Body of pancreas (tissue), 4 donors: ENCODE measurements around the gene GNAI2. TPM values are rescaled to one million over a fixed set of nuclear protein-coding genes. Genes with fewer than 3 reads are reported as not detected.
"Not testable (repeated sequence)": the region's sequence is repeated elsewhere in the genome, so short reads cannot be mapped to it uniquely, and the experiment has no call there.

ENCODE experiments used
- ATAC-seq: fragments of 150-250 bp; one replicate; pipeline ENCODE4 v1.9.1; 2016
- DNase-seq, 4 donors: peaks; one replicate each; pipeline ENCODE4 v3.0.0-alpha.2; 2019
- H3K27ac ChIP-seq, 4 donors: fragments of 200-600 bp; sonication (generic); 1 replicate in 3 of 4; 2 replicates in 1 of 4; pipeline versions ENCODE4 v1.5.1 to v1.6.1; 2016 to 2019; ENCODE audit warnings: mild to moderate bottlenecking in 1 of 4, mixed read lengths in 1 of 4, moderate library complexity in 1 of 4
- H3K27me3 ChIP-seq, 2 donors: fragments of 200-600 bp; sonication (generic); one replicate each; pipeline ENCODE4 v1.6.0; 2016; ENCODE audit warnings: mild to moderate bottlenecking in 1 of 2
- H3K36me3 ChIP-seq, 2 donors: fragments of 200-600 bp; sonication (generic); replicated peaks in 1 of 2; 2 replicates each; pipeline ENCODE4 v1.5.1; 2016; ENCODE audit warnings: low read depth in 2 of 2; ENCODE audit not compliant: insufficient read depth in 1 of 2
- H3K4me1 ChIP-seq: fragments of 200-600 bp; sonication (generic); one replicate; pipeline ENCODE4 v1.6.0; 2016
- H3K4me3 ChIP-seq, 2 donors: fragments of 200-600 bp; sonication (generic); 1 replicate in 1 of 2; 2 replicates in 1 of 2; pipeline ENCODE4 v1.5.1; 2016 to 2019
- H3K9me3 ChIP-seq, 3 donors: fragments of 200-600 bp; sonication (generic); 1 replicate in 2 of 3; 2 replicates in 1 of 3; pipeline ENCODE4 v1.5.1; 2016
- POLR2A ChIP-seq, 3 donors: fragments of 450-650 bp; IDR thresholded peaks; one replicate each; pipeline ENCODE4 v1.6.1; 2016; ENCODE audit warnings: antibody characterized with exemption in 3 of 3, mild to moderate bottlenecking in 2 of 3
- WGBS, 2 donors: methylation state at CpG; one replicate each; pipeline ENCODE4 v1.1.5; 2017; 5-methylcytosine and 5-hydroxymethylcytosine counted together
- intact Hi-C: fragments of 100-400 bp; cut with DNase I; formaldehyde crosslinking; loops from one replicate; pipeline ENCODE4 v1.15.1; 2023
- total RNA-seq, 2 donors: library from RNA; depleted of rRNA; stranded (reverse); fragments of >200 nt; gene quantifications; one replicate each; pipeline ENCODE4 v1.1.0, GENCODE V29; 2016
- TF ChIP-seq, protein P1 (sequence below), 7 experiments: fragments of 450-650 bp in 4 of 7; fragments of 200-600 bp in 3 of 7; sonication (generic) in 3 of 7; IDR thresholded peaks; one replicate each; pipeline ENCODE4 v1.5.1; 2016 to 2019; ENCODE audit warnings: antibody characterized with exemption in 7 of 7

Gene GNAI2
- total RNA-seq, 2 donors from 2014 or later, result 46.2 to 53.7 TPM

DNA sequence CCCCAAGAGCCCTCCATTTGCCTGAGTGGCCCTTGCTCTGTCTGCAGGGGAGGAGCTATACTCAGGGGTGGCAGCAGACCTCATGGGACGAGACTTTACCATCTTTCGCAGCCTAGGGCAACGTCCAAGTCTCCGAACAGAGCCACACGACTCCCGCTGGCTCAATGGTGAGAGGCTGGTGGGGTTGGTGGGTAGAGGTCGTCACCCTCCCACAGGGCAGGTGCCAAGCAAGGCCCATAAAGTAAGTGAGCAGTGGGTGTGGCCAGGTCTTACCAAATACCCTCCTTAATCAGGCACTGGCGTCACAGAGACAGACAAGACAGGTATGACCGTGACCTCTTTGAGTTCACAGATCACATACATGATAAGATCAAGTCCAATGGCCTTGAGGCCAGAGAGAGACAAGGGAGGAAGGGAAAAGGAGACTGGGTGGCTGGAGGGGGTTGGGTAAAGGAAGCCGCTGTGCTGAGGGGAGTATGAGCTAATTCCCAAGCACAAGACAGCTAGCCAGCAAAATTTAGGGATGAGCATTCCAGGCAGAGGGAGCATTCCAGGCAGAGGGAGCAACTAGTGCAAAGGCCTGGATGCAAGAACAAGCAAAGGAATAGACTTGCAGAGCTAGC lies 35.4 kb downstream of the GNAI2 start:
- intact Hi-C loops, result loop anchor here (5.0 to 10.0 kb wide), 2 partner anchors 39 to 77 kb away; partner anchors contain the start of gene GNAT1
- Histone ChIP-seq H3K4me3 (no peak overlapping the region), H3K4me1 (peaks cover 79% of the 10 kb centered on the region), H3K27me3 (no peaks in the 10 kb centered on the region), H3K27ac (peak overlapping the region; percentile 93 to 97 (median 94)), H3K9me3 (no peaks in the 10 kb centered on the region), H3K36me3 (no peaks in the 10 kb centered on the region)
- 20 to 40% methylated on average over 9 to 10 of the region's 10 CpGs for WGBS, 2 donors
- TF ChIP-seq, protein P1, sequence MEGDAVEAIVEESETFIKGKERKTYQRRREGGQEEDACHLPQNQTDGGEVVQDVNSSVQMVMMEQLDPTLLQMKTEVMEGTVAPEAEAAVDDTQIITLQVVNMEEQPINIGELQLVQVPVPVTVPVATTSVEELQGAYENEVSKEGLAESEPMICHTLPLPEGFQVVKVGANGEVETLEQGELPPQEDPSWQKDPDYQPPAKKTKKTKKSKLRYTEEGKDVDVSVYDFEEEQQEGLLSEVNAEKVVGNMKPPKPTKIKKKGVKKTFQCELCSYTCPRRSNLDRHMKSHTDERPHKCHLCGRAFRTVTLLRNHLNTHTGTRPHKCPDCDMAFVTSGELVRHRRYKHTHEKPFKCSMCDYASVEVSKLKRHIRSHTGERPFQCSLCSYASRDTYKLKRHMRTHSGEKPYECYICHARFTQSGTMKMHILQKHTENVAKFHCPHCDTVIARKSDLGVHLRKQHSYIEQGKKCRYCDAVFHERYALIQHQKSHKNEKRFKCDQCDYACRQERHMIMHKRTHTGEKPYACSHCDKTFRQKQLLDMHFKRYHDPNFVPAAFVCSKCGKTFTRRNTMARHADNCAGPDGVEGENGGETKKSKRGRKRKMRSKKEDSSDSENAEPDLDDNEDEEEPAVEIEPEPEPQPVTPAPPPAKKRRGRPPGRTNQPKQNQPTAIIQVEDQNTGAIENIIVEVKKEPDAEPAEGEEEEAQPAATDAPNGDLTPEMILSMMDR (IDR thresholded peaks at IDR 0.05), result no peak
- peak in 1 of 3 donors; percentile 18 for TF ChIP-seq POLR2A (IDR thresholded peaks at IDR 0.05)
- DNase-seq (no peak), ATAC-seq (no peak)

DNA sequence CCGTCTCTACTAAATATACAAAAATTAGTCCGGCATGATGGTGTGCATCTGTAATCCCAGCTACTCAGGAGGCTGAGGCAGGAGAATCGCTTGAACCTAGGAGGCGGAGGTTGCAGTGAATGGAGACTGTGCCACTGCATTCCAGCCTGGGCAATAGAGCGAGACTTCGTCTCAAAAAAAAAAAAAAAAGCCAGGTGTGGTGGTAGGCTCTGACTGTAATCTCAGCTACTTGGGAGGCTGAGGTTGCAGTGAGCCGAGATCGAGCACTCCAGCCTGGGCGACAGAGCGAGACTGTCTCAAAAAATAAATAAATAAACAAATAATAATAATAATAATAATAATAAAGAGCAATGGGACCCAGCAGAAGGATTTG lies 36.5 kb downstream of the GNAI2 start:
- peaks cover 68% of the 10 kb centered on the region for H3K4me1 ChIP-seq
- peak overlapping the region in 3 of 4 donors; percentile 93 to 97 (median 94) for H3K27ac ChIP-seq
- not testable (repeated sequence) for DNase-seq, H3K27me3 ChIP-seq, H3K4me3 ChIP-seq, ATAC-seq, H3K36me3 ChIP-seq, H3K9me3 ChIP-seq
- WGBS, 2 donors, result 54 to 59% methylated on average over 10 of the region's 10 CpGs
- intact Hi-C loops, result loop anchor here (5.0 to 10.0 kb wide), 2 partner anchors 40 to 78 kb away; partner anchors contain the start of gene GNAT1

DNA sequence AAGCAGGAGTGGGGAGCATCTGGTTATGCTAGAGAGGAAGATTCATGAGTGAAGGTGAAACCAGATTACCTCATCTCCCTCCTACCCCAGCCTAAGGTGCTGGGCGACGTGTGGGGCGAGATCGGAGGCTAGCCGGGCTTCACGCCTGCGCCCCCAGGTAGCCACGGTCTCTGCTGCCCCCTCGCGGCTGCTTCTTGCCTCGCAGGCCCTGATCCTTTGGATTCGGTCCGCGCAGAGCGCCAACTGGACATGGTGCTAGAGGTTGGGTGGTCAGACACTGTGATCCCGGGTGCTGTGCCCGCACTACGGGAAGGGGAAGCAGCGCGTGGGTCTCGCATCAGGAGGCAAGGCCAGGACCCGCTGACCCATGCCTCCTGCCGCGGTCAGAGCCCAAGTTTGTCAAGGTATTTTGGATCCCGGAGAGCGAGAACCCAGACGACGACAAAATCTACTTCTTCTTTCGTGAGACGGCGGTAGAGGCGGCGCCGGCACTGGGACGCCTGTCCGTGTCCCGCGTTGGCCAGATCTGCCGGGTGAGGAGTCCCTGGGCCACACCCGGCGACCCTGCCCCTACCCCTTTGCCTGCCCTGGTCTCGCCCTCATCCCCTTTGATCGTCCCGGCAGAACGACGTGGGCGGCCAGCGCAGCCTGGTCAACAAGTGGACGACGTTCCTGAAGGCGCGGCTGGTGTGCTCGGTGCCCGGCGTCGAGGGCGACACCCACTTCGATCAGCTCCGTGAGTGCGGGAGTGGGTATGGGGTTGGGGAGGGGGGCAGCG lies 37.1 kb downstream of the GNAI2 start:
- Histone ChIP-seq H3K27ac (peak overlapping the region in 3 of 4 donors; percentile 93 to 97 (median 94)), H3K27me3 (no peaks in the 10 kb centered on the region), H3K4me3 (no peak overlapping the region), H3K9me3 (no peaks in the 10 kb centered on the region), H3K4me1 (peaks cover 62% of the 10 kb centered on the region), H3K36me3 (no peaks in the 10 kb centered on the region)
- intact Hi-C loops, result loop anchor here (5.0 to 10.0 kb wide), 2 partner anchors 41 to 78 kb away; partner anchors contain the start of gene GNAT1
- DNase-seq, result peak; percentile 86 to 91 (median 90)
- peak; percentile 70 for ATAC-seq
- 3 to 16% methylated on average over 8 to 61 of the region's 61 CpGs for WGBS, 2 donors
- peak in 2 of 3 donors; percentile 18 to 24 for TF ChIP-seq POLR2A (IDR thresholded peaks at IDR 0.05)
- TF ChIP-seq, protein P1 (IDR thresholded peaks at IDR 0.05), result peak; percentile 94 to 99 (median 99)

DNA sequence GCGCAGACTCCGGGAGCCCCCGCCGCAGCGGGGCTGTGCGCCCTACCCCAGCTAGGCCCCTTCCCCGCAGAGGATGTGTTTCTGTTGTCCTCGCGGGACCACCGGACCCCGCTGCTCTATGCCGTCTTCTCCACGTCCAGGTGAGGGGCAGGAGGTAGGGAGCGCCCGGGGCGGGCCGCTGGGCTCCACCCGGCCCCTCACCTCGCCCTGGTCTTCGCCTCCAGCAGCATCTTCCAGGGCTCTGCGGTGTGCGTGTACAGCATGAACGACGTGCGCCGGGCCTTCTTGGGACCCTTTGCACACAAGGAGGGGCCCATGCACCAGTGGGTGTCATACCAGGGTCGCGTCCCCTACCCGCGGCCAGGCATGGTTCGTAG lies 37.7 kb downstream of the GNAI2 start:
- Histone ChIP-seq H3K9me3 (no peaks in the 10 kb centered on the region), H3K27me3 (no peaks in the 10 kb centered on the region), H3K4me1 (peaks cover 56% of the 10 kb centered on the region), H3K4me3 (no peak overlapping the region), H3K27ac (peak overlapping the region in 1 of 4 donors; percentile 10), H3K36me3 (no peaks in the 10 kb centered on the region)
- TF ChIP-seq, protein P1 (IDR thresholded peaks at IDR 0.05), result no peak
- TF ChIP-seq POLR2A (IDR thresholded peaks at IDR 0.05), result no peak
- intact Hi-C loops, result loop anchor here (5.0 to 10.0 kb wide), 2 partner anchors 41 to 79 kb away; partner anchors contain the start of gene GNAT1
- 71 to 83% methylated on average over 21 to 31 of the region's 31 CpGs for WGBS, 2 donors
- ATAC-seq (no peak), DNase-seq (no peak)
